ENCODE measurements around the gene PRKCA.

The PRKCA gene

DNA sequence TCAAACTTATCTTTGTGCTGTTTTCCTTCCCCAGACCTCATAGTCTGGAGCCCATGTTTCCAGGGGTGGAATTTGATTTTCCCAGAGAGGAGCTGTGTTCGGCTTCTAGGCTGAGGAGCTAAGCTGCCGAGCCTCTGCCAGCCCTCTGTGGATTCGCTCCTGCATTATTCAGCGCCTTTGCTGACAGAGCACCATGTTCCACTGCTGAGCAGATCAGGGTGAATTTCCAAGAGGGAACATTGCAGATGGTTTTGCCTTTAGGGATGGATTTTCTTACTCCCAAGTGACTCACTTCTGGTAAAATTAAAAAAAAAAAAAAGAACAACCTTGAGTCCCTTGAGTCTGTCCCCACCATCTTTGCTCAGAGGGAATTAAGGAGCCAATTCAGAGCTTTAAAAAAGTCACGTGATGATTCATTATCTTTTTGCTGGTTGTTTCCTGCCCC, 229.5 kb downstream of the PRKCA start:
- no peak for DNase-seq

GRCh38 chr17:66533572-66533971, 231.2 kb downstream of the PRKCA start:
- peak; percentile 51 for DNase-seq

DNA sequence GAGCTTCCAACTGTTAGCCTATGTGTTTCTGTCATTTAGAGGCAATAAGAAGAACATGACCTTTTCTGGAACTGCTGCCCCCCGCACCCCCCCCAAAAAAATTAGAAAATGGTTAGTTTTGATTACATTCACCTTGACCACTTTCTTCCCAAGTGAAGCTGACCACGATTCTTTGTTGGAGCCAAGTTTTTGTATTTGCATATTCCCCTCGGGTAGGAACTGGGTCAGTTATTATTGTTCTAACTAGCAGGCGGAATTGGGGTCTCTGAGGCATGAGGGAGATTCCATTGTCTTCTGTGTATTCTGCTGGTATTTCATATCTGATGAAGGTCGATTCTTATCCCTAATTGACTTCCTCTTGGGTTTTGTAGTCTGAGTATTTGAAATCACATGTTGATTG, 231.6 kb downstream of the PRKCA start:
- no peak for DNase-seq

DNA sequence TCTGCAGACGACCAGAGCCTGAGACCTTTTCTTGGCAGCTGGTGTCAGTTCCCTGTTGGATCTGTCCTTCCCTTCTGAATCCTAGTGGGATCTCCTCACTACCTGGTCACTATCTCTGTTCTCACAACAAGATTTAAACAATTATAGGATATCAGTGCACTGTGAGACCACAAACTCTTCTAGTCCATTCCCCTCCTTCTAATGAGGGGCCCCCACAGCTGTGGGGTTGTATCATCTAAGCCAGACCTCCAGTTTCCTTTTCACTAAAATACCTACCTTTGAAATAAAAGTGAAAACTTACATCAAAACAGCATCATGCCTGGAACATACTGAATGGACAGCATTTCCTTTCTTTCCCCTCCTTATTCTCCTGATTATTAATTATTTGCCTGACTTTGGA, 233.2 kb downstream of the PRKCA start:
- DNase-seq: no peak

- DNase-seq: no peak
These were observed 235.1 kb downstream of the PRKCA start for GRCh38 chr17:66537502-66537901.

DNA sequence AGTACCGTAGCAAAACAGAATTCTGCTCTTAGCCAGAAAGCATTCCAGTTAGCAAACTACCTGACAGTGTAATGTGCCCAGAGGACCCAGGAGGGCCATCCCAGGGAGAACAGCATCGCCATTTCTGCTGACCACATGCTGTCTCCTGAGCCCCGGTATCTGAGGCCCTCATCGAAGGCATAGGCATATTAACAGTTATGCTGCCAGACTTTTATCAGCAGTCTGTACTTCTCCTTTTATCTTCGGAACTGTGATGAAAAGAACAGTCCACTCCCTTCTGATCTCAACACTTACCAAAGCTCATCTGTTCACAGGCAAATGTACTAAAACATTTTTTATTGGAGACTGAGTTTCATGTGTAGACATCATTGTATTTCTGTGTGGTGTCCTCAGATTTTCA, 236.4 kb downstream of the PRKCA start:
- DNase-seq: no peak

- DNase-seq: peak; percentile 95
These were observed 237.8 kb downstream of the PRKCA start for GRCh38 chr17:66540131-66540781.

DNA sequence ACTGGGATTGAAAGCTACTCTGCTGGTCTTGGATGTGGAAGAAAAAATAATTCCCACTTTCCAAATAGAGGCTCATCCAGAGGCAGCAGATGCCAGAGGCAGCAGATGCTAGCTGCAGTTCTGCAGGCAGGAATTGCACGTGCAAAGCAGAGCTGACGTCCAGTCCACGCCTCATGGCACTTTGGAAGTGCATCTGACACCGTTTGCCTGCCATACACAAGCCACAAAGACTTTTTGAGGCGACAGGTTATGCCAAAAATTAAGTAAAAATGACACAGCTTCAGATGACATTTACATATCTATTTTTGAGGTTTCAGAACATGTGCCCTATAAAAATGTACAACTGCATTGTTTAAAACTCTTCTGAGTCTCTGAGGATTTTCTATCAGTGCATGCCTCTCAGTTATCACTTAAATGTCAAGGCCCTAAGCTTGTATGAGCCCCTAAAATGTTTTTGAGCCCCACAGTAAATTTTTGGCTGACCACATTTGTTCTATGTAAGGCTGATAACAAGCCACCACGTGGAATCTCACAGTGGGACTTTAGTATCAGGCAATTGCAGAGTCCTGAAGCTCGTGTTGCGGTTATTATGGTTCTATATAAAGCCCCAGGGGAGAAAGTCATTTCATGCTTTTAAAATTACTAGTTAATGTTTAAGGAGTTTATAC, 239.2 kb downstream of the PRKCA start:
- no peak for DNase-seq

GRCh38 chr17:66542129-66542966, 239.9 kb downstream of the PRKCA start:
- DNase-seq: no peak

DNA sequence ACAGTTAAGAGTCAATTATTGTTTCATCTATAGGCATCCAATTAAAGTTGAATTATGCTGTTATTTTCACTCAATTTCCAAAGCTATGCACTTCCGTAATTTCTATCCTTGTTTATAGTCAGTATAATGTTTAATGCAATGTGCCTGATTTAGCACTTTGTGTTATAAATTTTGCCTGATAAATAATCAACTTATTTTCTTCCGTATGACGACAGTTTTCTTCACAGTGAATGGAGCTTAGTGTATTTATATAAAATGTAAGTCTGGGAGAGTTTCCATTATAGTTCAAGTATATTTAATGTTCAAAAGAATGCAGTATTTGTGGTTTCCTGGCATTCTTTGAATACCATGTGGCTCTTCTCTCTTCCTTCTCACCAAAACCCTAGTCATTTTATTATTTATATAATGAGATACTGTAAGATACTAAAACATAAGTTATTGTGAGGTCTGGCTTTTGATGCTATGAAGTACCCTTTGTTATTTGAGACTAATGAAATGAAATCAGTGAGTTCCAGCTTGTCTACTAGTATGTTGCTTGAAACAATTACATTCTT, 240.6 kb downstream of the PRKCA start:
- DNase-seq: no peak

GRCh38 chr17:66543526-66543925, 241.1 kb downstream of the PRKCA start:
- no peak for DNase-seq

DNA sequence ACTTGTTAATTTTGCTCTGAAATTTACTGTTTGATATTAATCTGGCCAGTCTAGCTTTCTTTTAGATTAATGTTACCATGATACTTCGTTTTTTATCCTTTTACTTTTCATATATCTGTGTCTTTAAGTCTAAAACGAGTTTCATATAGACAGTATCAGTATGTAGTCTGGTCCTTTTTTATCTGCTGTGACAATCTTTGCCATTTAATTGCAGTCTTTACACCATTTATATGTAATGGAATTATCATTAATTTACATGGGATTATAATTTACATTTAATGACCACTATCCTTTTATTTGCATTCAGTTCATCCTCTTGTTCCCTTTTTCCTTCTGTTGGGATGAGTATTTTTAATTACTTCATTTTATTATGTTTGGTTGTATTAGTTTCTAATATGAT, 243.5 kb downstream of the PRKCA start:
- no peak for DNase-seq

DNA sequence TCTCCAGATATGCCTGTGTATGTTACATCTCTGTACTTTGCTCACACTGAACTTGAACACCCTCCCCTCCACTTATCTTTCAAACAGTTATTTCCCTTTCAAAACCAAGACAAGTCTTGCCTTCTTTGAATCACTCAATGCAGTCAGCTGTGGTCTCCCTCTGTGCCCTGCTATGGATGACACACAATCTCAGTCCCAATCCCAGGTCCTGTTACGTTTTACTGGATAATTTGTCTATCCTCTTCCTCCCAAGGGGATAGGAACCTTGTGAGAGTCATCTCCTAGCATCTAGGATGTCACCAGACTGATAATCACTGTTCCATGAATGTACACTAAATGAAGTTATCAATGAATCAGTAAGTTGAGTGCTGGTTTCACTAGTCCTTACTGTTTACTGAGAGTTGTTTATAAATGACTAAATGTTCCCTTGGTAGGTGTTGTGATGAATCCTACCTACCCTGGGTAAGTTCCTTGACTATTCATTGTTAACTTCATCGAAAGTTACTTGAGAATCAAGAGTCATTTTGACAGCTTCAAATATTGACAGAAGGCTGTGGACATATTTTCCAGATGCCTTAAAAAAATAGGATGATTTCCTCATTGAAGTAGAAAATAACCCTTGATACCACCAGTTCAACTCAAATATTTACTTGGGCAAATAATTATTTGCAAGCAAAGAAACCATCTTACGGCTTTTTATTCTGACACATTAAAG, 244.9 kb downstream of the PRKCA start:
- DNase-seq: no peak

DNA sequence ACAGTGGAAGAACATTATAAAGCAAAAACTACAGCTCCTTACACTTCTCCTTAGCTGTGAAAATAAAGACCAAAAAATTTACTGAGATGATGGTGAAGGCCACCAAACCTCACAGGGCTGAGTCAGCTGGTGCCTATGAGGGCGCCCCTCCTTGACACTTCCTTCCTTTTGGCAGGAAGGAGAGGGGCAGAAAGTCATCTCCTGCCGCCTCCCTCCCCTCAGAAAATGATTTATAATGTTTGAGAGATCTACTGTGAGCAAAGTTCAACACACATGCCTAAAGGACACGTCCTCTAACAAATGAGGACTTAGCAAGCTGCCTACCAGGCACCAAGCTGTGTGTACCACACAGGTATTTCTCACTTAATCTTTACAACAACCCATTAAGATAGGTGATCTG, 245.7 kb downstream of the PRKCA start:
- no peak for DNase-seq

DNA sequence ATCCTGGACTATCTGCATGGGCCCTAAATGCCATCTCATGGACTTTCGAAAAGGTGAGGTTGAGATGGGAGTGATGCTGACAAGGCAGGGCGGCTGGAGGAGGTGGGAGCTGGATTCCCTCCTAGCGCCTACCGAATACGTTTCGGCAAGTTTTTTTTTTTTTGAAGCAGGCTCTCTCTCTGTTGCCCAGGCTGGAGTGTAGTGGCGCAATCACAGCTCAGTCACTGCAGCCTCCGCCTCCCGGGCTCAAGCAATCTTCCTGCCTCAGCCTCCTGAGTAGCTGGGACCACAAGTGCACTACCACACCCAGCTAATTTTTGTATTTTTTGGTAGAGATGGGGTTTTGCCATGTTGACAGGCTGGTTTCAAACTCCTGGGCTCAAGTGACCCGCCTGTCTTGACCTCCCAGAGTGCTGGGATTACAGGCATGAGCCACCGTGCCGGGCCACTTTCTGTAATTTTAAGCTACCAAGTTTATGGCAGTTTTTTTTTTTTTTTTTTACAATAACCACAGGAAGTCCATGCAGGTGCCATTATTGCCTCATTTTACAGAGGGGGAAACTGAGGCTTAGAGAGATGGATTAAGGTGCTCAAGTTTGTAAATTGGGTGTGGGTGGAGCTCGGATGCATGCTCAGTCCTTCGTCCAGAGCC, 246.4 kb downstream of the PRKCA start:
- no peak for DNase-seq

DNA sequence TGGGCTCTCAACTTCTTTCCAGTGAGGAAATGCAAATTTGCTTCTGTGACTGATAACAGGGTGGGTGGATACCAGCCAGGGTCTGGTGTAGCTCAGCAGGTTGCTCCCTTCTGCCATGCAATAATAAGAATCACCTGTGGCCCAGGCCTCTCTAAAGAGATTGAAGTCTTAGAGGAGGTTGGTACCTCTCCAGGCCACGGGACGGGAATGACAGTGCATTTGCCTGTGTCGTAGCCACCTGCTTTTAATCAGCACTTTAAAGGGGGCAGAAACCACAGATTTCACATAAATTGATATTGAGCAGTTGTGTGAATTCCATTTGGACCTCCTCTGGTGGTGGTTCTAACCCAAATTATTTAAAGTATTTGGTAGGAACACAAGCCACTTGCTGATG, 246.9 kb downstream of the PRKCA start:
- DNase-seq: no peak

DNA sequence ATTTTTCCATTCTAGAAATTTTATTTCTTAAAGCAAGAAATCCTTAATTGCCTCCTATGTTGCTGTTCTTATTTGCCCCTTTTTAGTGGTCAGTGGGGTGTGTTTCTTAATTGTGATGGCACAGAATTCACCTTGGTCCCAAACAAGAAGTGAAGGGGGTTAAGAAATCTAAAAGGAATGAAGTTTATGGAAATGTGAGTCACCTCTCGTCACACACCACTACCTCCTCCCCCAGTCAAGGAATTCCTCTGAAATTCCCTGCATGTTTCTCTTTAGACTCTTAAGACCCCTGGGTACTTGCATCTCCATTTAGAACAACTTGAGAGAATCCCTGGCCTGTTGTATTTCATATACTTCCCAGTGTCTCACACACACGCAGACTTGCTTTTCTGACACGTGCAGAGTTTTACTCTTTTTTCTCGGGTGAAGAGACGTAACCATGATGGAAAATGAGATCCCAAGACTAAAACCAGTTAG, 247.4 kb downstream of the PRKCA start:
- no peak for DNase-seq

GRCh38 chr17:66551839-66552238, 249.4 kb downstream of the PRKCA start:
- DNase-seq: no peak

GRCh38 chr17:66552371-66552770, 250.0 kb downstream of the PRKCA start:
- no peak for DNase-seq

DNA sequence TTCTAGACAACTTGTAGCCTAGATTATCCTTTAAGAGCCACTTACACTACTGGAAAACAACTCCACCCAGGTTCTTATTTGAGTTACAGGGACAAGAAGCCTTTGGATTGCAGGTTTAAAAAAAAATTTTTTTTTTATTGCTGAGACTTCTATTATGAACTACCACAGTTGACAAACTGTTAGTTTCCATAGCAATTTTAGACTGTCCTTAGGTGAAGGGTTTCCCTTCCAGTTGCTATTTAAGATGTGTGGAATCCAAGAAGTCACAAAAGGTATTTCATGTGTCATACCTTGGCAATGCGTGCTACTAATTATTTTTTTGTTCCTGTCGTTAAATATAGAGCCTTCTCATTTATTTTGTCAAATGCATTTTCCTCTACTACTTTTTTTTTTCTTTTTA, 253.2 kb downstream of the PRKCA start:
- no peak for DNase-seq

DNA sequence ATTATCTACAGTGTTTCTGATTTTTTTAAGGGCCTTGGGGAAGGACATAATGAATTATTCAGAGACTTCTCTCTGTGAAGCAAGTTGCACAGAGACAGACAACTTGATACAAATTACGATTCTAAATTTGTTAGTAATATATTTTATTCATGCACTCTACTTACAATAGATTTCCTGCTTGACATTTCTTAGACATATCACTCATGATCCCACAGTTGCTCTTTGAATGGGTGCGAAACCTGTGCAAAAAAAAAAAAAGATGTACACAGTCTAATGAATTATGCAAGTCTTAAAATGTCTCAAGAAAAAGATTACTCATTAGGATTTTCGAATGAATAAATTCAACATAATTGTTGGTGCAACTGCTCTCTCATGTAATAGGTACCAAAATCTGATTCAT, 254.8 kb downstream of the PRKCA start:
- DNase-seq: no peak

- DNase-seq: no peak
These were observed 255.5 kb downstream of the PRKCA start for GRCh38 chr17:66557886-66558285.
